ENCODE results near the gene ECHS1.
"Not testable (repeated sequence)": the region's sequence is repeated elsewhere in the genome, so short reads cannot be mapped to it uniquely, and the experiment has no call there.

ECHS1 gene

GRCh38 chr10:133324857-133325260, 48.3 kb downstream of the ECHS1 start:
- no peak for DNase-seq (ENCODE audit: low read depth in 2 of 2)

GRCh38 chr10:133324198-133324792, 48.9 kb downstream of the ECHS1 start:
- no peak for DNase-seq (ENCODE audit: low read depth in 2 of 2)

- not testable (repeated sequence) for DNase-seq (ENCODE audit: low read depth in 2 of 2)
Observed at GRCh38 chr10:133322064-133322709, 51.0 kb downstream of the ECHS1 start.

- DNase-seq (ENCODE audit: low read depth in 2 of 2), result not testable (repeated sequence)
Observed at GRCh38 chr10:133320852-133321422, 52.2 kb downstream of the ECHS1 start.

GRCh38 chr10:133318494-133319127, 54.5 kb downstream of the ECHS1 start:
- DNase-seq (ENCODE audit: low read depth in 2 of 2), result no peak

- DNase-seq (ENCODE audit: low read depth in 2 of 2), result no peak
Observed at GRCh38 chr10:133316732-133317131, 56.4 kb downstream of the ECHS1 start.

GRCh38 chr10:133316266-133316665, 56.9 kb downstream of the ECHS1 start:
- DNase-seq (ENCODE audit: low read depth in 2 of 2), result no peak

- DNase-seq (ENCODE audit: low read depth in 2 of 2), result no peak
Observed at GRCh38 chr10:133315847-133316246, 57.3 kb downstream of the ECHS1 start.

- no peak for DNase-seq (ENCODE audit: low read depth in 2 of 2)
Observed at GRCh38 chr10:133314911-133315310, 58.2 kb downstream of the ECHS1 start.

GRCh38 chr10:133313192-133313591, 60.0 kb downstream of the ECHS1 start:
- no peak for DNase-seq (ENCODE audit: low read depth in 2 of 2)

- DNase-seq (ENCODE audit: low read depth in 2 of 2), result no peak
Observed at GRCh38 chr10:133312769-133313145, 60.4 kb downstream of the ECHS1 start.
